Globus pallidus (tissue), 1 donor: ENCODE measurements around the gene C17orf67.

ENCODE experiments used
- DNase-seq: peaks from one replicate; pipeline ENCODE4 v3.0.0-alpha.2; 2015; ENCODE audit warnings: low spot score

C17orf67 gene

GRCh38 chr17:56808503-56808902 lies 25.2 kb downstream of the C17orf67 start:
- DNase-seq = no peak

- DNase-seq = no peak
Measured at GRCh38 chr17:56807723-56808122, 26.0 kb downstream of the C17orf67 start.

- DNase-seq = no peak
Measured at GRCh38 chr17:56806949-56807348, 26.8 kb downstream of the C17orf67 start.

DNA sequence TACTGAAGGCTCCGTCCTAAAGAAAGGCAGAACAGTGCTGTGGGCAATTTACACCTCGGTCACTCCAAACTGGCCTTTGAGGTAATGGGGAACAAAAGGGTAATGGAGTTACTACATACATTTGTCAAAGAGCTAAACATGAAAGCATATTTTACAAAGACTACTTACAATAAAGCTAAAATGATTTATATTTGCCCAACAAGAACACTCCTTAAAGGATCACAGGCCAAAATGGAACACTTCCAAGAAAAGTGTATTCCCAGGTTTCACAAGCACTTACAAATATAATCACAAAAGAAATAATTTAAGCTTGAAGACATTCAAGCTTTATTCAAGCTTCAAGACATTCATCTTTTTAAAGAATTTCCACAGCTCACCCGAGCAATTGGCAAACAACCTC lies 29.3 kb downstream of the C17orf67 start:
- no peak for DNase-seq

DNA sequence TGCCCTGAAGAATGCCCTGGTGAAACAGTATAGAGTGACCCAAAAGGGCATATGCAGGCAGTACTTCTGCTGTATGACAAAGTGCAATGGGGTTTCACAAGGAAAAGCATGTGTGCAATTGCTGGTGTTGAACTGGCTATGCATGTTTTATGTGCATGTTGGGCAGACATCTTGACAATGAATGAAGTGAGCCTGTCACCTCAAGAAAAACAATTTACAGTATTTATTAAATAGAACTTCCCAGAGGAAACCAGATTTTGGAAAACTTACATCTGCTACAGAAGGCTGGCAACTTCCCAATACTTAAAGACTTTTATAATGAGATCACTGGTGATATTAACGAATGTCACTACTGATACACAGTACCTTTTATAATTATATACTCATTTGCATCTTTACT lies 30.6 kb downstream of the C17orf67 start:
- DNase-seq = no peak

DNA sequence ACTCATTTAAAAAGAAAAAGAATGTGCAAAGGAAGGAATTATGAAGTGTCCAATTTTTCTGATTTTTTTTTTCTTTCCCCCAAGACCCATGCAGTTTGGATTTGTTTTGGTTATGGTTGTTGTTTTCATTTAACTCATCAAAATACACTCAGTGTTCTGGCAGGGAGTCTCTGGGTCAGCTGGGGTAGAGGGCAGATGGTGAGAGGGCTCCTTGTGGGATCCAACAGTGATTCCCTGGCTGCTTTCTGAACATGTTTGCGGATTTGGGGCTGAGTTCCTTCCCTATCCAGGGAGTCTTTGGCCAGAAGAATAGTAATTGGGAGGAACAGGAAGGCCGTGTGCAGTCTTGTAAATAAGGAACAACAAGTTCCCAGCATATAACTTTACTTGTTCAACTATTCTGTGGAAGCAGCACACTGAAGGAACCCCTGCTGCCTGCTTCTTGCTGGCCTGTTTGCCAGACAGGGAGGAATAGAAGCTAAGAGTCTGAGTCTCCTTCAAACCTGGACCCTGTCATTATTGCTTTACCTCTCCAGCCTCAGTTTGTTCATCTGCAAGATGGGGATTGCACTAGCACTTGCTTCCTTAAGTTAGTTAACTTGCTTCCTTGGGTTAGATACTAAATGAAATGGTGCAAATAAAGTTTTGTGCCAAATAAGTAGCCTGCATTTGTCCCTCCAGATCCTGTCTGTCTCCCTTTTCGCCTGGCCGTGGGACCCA lies 32.1 kb downstream of the C17orf67 start:
- no peak for DNase-seq

- no peak for DNase-seq
Measured at GRCh38 chr17:56798916-56799315, 34.8 kb downstream of the C17orf67 start.

GRCh38 chr17:56796536-56796935 lies 37.2 kb downstream of the C17orf67 start:
- DNase-seq = no peak

GRCh38 chr17:56795221-56795865 lies 38.4 kb downstream of the C17orf67 start:
- no peak for DNase-seq

GRCh38 chr17:56793957-56794356 lies 39.8 kb downstream of the C17orf67 start:
- DNase-seq = no peak

GRCh38 chr17:56793531-56793930 lies 40.2 kb downstream of the C17orf67 start:
- DNase-seq = no peak

GRCh38 chr17:56792267-56792666 lies 41.5 kb downstream of the C17orf67 start:
- DNase-seq = no peak

GRCh38 chr17:56786989-56787482 lies 46.7 kb downstream of the C17orf67 start:
- no peak for DNase-seq

GRCh38 chr17:56785997-56786680 lies 47.6 kb downstream of the C17orf67 start:
- no peak for DNase-seq

GRCh38 chr17:56785405-56785804 lies 48.3 kb downstream of the C17orf67 start:
- DNase-seq = no peak

- no peak for DNase-seq
Measured at GRCh38 chr17:56782338-56782737, 51.4 kb downstream of the C17orf67 start.

DNA sequence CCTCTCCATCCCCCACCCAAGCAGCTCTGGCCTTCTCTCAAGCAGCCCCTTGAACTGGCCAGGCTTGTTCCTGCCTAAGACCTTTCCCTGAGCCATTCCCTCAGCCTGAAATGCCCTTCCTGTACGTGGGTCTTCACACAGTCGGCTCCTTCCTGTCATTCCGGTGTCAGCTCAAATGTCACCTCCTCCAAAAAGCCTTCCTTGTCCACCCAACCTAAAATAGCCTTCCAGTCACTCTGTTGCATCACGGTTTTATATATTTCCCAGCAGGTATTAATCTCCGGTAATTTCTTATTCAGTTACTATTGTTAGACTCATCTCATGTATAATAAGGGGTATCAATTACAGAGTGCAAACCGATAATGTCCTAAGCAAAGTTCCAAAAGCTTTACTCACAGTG lies 51.8 kb downstream of the C17orf67 start:
- no peak for DNase-seq

DNA sequence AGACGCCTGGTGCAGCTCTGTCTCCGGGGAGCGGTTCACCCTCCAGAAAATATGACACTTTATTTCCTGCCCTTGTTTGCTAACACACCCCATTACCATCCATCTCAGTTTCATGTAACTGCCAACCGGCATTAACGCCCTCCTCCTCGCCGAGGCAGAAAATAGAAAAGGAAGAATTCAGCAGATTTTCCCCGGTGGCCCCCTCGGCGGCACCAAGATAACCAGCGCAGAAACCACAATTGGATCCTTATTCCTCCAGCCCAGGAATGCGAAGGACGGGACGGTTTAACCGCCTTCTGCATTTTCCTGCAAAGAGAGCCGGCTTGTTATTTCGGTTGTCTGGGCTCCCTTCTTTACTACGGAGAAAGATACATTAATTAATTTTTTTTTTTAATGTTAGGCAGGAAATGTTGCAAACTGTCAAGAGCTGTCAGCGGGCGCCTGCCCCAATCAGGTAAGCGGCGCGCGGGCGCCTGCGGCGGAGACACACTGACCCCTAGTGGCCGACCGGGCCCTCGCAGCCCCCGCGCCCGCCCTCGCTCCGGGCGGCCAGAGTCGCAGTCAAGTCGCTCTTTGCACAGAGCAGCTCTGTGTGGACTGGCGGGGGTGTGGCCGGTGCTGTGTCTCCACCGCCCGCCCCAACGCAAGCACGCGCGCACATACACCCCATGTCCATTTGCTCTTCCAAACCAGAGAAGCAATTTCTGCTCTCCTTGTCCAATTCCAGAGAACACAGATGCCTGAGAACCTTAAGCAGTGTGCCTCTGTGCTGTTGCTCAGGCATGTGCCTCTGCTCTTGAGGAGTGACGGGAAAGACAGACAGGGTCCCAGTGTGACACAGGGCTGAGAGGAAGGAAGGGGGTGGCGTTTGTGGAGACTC lies 53.6 kb downstream of the C17orf67 start:
- DNase-seq = peak; percentile 64

GRCh38 chr17:56779322-56779721 lies 54.4 kb downstream of the C17orf67 start:
- DNase-seq = no peak

GRCh38 chr17:56778898-56779297 lies 54.8 kb downstream of the C17orf67 start:
- DNase-seq = no peak

DNA sequence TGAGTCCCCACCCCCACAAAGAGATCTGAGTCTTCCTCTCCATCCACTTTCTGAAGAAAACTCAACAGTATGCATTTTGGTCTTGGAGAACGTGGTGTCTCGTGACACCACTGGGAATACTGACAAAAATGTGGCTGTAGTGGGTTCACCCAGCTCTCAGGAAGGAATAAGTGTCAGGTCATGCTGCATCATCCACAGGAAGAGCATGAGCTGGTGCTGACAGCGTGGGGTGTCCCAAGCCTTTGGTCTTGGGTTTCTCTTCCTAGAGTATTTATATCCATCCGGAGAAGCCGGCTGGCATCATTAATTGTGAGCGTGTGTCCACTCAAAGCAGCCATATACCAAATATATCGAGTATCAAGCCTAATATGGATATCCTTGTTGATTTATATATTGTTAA lies 55.9 kb downstream of the C17orf67 start:
- DNase-seq = no peak

GRCh38 chr17:56774650-56775049 lies 59.1 kb downstream of the C17orf67 start:
- DNase-seq = no peak
